Pancreas (tissue), 10 donors: ENCODE measurements around the gene SHLD2. TPM values are rescaled to one million over a fixed set of nuclear protein-coding genes. Genes with fewer than 3 reads are reported as not detected.
"Not testable (repeated sequence)": the region's sequence is repeated elsewhere in the genome, so short reads cannot be mapped to it uniquely, and the experiment has no call there.

ENCODE experiments used
- ATAC-seq, 4 donors: fragments of 200-7000 bp; cut with Tn5 transposase; one replicate each; pipeline versions ENCODE4 v1.8.0 to v1.9.1; 2020; ENCODE audit warnings: mild to moderate bottlenecking in 4 of 4, moderate library complexity in 4 of 4
- DNase-seq, 6 donors: peaks; one replicate each; pipeline ENCODE4 v3.0.0-alpha.2; 2020
- FAIRE-seq: peaks from 2 replicates; lab custom pipeline; 2012; peaks lifted over from hg19 to GRCh38; lab: Jason Lieb, UNC
- H3K27ac ChIP-seq, 4 donors: fragments of 200-600 bp; sonication (generic); 1 replicate in 3 of 4; 2 replicates in 1 of 4; pipeline versions ENCODE4 v1.5.0 to v1.8.0; 2020
- H3K27me3 ChIP-seq, 4 donors: fragments of 200-600 bp; one replicate each; pipeline ENCODE4 v1.8.0; 2021
- H3K36me3 ChIP-seq, 3 donors: fragments of 200-600 bp; sonication (generic) in 1 of 3; one replicate each; pipeline versions ENCODE4 v1.5.0 to v1.8.0; 2020 to 2021
- H3K4me1 ChIP-seq, 3 donors: fragments of 200-600 bp; one replicate each; pipeline ENCODE4 v1.8.0; 2021
- H3K4me3 ChIP-seq, 4 donors: fragments of 200-600 bp; sonication (generic) in 2 of 4; one replicate each; pipeline versions ENCODE4 v1.5.0 to v1.8.0; 2020 to 2021
- H3K9me3 ChIP-seq, 4 donors: fragments of 200-600 bp; one replicate each; pipeline ENCODE4 v1.8.0; 2021
- WGBS, 2 donors: extraction: QIAGEN DNeasy Blood & Tissue Kit; methylation state at CpG; one replicate each; pipeline ENCODE4 v1.1.7; 2013; 5-methylcytosine and 5-hydroxymethylcytosine counted together
- intact Hi-C, 3 donors: fragments of 100-400 bp; cut with DNase I; formaldehyde crosslinking; loops; one replicate each; pipeline versions ENCODE4 v1.11.1 to v1.14.2; 2022
- polyA plus RNA-seq, 2 donors: library from polyadenylated mRNA; stranded (reverse); fragments of 200-250 nt; gene quantifications; one replicate each; pipeline ENCODE4 v1.2.3, GENCODE V29; 2013
- total RNA-seq, 6 donors: library from RNA; stranded (reverse); fragmentation: NEBNext Ultra II Directional in 4 of 6; extraction: Animal tissue kit (Norgen Biotek cat#: 25700) in 4 of 6; gene quantifications; one replicate each; pipeline versions ENCODE4 v1.2.1 to v1.2.4, GENCODE V29; 2021 to 2023
- donor health status: healthy with polysubstance abuse.
- donor health status: DM: no; HTN: no; CAD: no; lungs with moderate emphysema.
- donor health status: DM: no; HTN: no; CAD: no.
- donor health status: control.
- donor health status: control.
- donor health status: Bipolar disorder and iron deficiency.
- donor health status: DM: yes; HTN: yes; CAD: no.
- donor health status: DM: no; HTN: no; CAD: no.
- donor health status: DM: no; HTN: no; CAD: no.
- donor health status: DM: yes; HTN: yes; CAD: no.

The SHLD2 gene
- total and polyA plus RNA-seq, 8 donors: 8.0 to 15.7 (median 10.7) TPM

GRCh38 chr10:87123351-87123750 lies 28.3 kb downstream of the SHLD2 start:
- intact Hi-C loops, DNase-seq, H3K27ac ChIP-seq, H3K27me3 ChIP-seq, H3K4me1 ChIP-seq, FAIRE-seq, H3K9me3 ChIP-seq, H3K36me3 ChIP-seq, H3K4me3 ChIP-seq: not testable (repeated sequence)
- ATAC-seq: peak; percentile 51 to 80 (median 68)
- 23 to 30% methylated on average over 3 of the region's 4 CpGs for WGBS, 2 donors

GRCh38 chr10:87127048-87127447 lies 32.0 kb downstream of the SHLD2 start:
- ATAC-seq, H3K9me3 ChIP-seq, H3K4me3 ChIP-seq, H3K36me3 ChIP-seq, DNase-seq, H3K27ac ChIP-seq, FAIRE-seq, intact Hi-C loops, H3K27me3 ChIP-seq, H3K4me1 ChIP-seq: not testable (repeated sequence)
- WGBS, 2 donors: 67 to 70% methylated on average over 1 of the region's 2 CpGs

- intact Hi-C loops, ATAC-seq, H3K36me3 ChIP-seq, FAIRE-seq, H3K4me1 ChIP-seq, DNase-seq, H3K27me3 ChIP-seq, H3K27ac ChIP-seq, H3K9me3 ChIP-seq, H3K4me3 ChIP-seq: not testable (repeated sequence)
- WGBS, 2 donors: 74 to 84% methylated on average over 2 of the region's 3 CpGs
These were observed 32.7 kb downstream of the SHLD2 start for GRCh38 chr10:87127607-87128156.

GRCh38 chr10:87132176-87132575 lies 37.2 kb downstream of the SHLD2 start:
- ATAC-seq, DNase-seq, H3K36me3 ChIP-seq, H3K27ac ChIP-seq, intact Hi-C loops, H3K4me1 ChIP-seq, H3K9me3 ChIP-seq, H3K27me3 ChIP-seq, H3K4me3 ChIP-seq, FAIRE-seq: not testable (repeated sequence)

- H3K4me3 ChIP-seq, H3K27me3 ChIP-seq, H3K36me3 ChIP-seq, FAIRE-seq, DNase-seq, H3K4me1 ChIP-seq, H3K9me3 ChIP-seq, H3K27ac ChIP-seq, intact Hi-C loops, ATAC-seq: not testable (repeated sequence)
- 91% methylated on average over 2 of the region's 2 CpGs for WGBS, 2 donors
These were observed 38.9 kb downstream of the SHLD2 start for GRCh38 chr10:87133936-87134335.

GRCh38 chr10:87134440-87134839 lies 39.4 kb downstream of the SHLD2 start:
- 43 to 58% methylated on average over 2 of the region's 2 CpGs for WGBS, 2 donors
- FAIRE-seq, H3K36me3 ChIP-seq, DNase-seq, H3K4me1 ChIP-seq, H3K9me3 ChIP-seq, H3K27me3 ChIP-seq, intact Hi-C loops, H3K4me3 ChIP-seq, H3K27ac ChIP-seq: not testable (repeated sequence)
- peak in 3 of 4 donors; percentile 16 to 51 (median 22) for ATAC-seq

- intact Hi-C loops: not testable (repeated sequence)
These were observed 42.5 kb downstream of the SHLD2 start for GRCh38 chr10:87137478-87137877.

GRCh38 chr10:87142230-87143108 lies 47.5 kb downstream of the SHLD2 start:
- intact Hi-C loops, H3K4me1 ChIP-seq, H3K9me3 ChIP-seq, H3K4me3 ChIP-seq, FAIRE-seq, H3K27ac ChIP-seq, H3K27me3 ChIP-seq, DNase-seq, H3K36me3 ChIP-seq: not testable (repeated sequence)
- WGBS, 2 donors: 50 to 60% methylated on average over 4 to 5 of the region's 5 CpGs
- peak; percentile 35 to 73 (median 59) for ATAC-seq

More at GRCh38 chr10:87137478-87137877, 42.5 kb downstream of the SHLD2 start:
- not testable (repeated sequence) for FAIRE-seq, H3K9me3 ChIP-seq, ATAC-seq, H3K27me3 ChIP-seq, DNase-seq, H3K4me3 ChIP-seq, H3K27ac ChIP-seq, H3K4me1 ChIP-seq, H3K36me3 ChIP-seq

- DNase-seq, H3K27ac ChIP-seq, intact Hi-C loops: not testable (repeated sequence)
These were observed 48.1 kb downstream of the SHLD2 start for GRCh38 chr10:87143109-87143418.

GRCh38 chr10:87145598-87145997 lies 50.6 kb downstream of the SHLD2 start:
- DNase-seq, H3K4me3 ChIP-seq, FAIRE-seq, H3K9me3 ChIP-seq, intact Hi-C loops, ATAC-seq, H3K4me1 ChIP-seq, H3K27ac ChIP-seq, H3K27me3 ChIP-seq, H3K36me3 ChIP-seq: not testable (repeated sequence)
- WGBS, 2 donors: 10 to 11% methylated on average over 3 of the region's 3 CpGs

More at GRCh38 chr10:87143109-87143418, 48.1 kb downstream of the SHLD2 start:
- not testable (repeated sequence) for H3K9me3 ChIP-seq, H3K4me1 ChIP-seq, H3K27me3 ChIP-seq, FAIRE-seq, H3K36me3 ChIP-seq, ATAC-seq, H3K4me3 ChIP-seq
- 92 to 97% methylated on average over 6 of the region's 6 CpGs for WGBS, 2 donors
